Endodermal cell (in vitro differentiated cells): ENCODE results near the gene DENND1A. TPM values are rescaled to one million over a fixed set of nuclear protein-coding genes. Genes with fewer than 3 reads are reported as not detected.

Experiments
- DNase-seq: peaks from one replicate; pipeline ENCODE4 v3.0.0-alpha.2; 2017
- H3K27ac ChIP-seq: 2 replicates; pipeline ENCODE4 v1.5.1; 2013; ENCODE audit warnings: mild to moderate bottlenecking, low read depth, low read length, moderate library complexity
- H3K27me3 ChIP-seq: 2 replicates; pipeline ENCODE4 v1.6.1; 2013; ENCODE audit warnings: mild to moderate bottlenecking, low read length, moderate library complexity; ENCODE audit not compliant: insufficient read depth, control insufficient read depth, poor library complexity, severe bottlenecking
- H3K36me3 ChIP-seq: 2 replicates; pipeline ENCODE4 v1.7.0; 2013; ENCODE audit warnings: mild to moderate bottlenecking, low read length, moderate library complexity; ENCODE audit not compliant: control insufficient read depth, insufficient read depth
- H3K4me1 ChIP-seq: one replicate; pipeline ENCODE4 v1.7.0; 2013; ENCODE audit warnings: low read length; ENCODE audit not compliant: control insufficient read depth, insufficient read depth
- H3K4me3 ChIP-seq: 2 replicates; pipeline ENCODE4 v1.5.1; 2013; ENCODE audit warnings: mild to moderate bottlenecking, low read length, moderate library complexity
- H3K9ac ChIP-seq: 2 replicates; pipeline ENCODE4 v1.6.1; 2013; ENCODE audit warnings: mild to moderate bottlenecking, low read length, moderate library complexity; ENCODE audit not compliant: poor library complexity, severe bottlenecking; ENCODE audit errors: extremely low read depth
- H3K9me3 ChIP-seq: 2 replicates; pipeline ENCODE4 v1.6.1; 2013; ENCODE audit warnings: mild to moderate bottlenecking, low read length, moderate library complexity; ENCODE audit not compliant: control insufficient read depth
- H3K27ac Mint-ChIP-seq: 2 replicates; pipeline ENCODE4 v1.8.0; 2020; ENCODE audit warnings: mixed read lengths
- H3K27me3 Mint-ChIP-seq: 2 replicates; pipeline ENCODE4 v1.8.0; 2021; ENCODE audit warnings: mild to moderate bottlenecking, mixed read lengths; ENCODE audit not compliant: insufficient read depth
- H3K36me3 Mint-ChIP-seq: 2 replicates; pipeline ENCODE4 v1.8.0; 2020; ENCODE audit warnings: low read depth, mixed read lengths
- H3K4me1 Mint-ChIP-seq: 2 replicates; pipeline ENCODE4 v1.8.0; 2020; ENCODE audit warnings: mixed read lengths
- H3K4me3 Mint-ChIP-seq: 2 replicates; pipeline ENCODE4 v1.8.0; 2020; ENCODE audit warnings: mild to moderate bottlenecking, moderate library complexity, mixed read lengths
- H3K9me3 Mint-ChIP-seq: 2 replicates; pipeline ENCODE4 v1.8.0; 2020; ENCODE audit warnings: mild to moderate bottlenecking, mixed read lengths
- CTCF ChIP-seq: fragments of 200-600 bp; sonication (generic); conservative IDR thresholded peaks from 2 replicates; pipeline ENCODE4 v1.5.0; 2021; ENCODE audit warnings: antibody characterized with exemption, mild to moderate bottlenecking
- WGBS, 2 experiments: methylation state at CpG; one replicate each; pipeline versions ENCODE4 v1.1.5 to v1.1.7; 2013; ENCODE audit warnings: missing lambda C conversion rate in 2 of 2, mixed read lengths in 1 of 2; ENCODE audit not compliant: insufficient coverage in 1 of 2, insufficient read length in 1 of 2; 5-methylcytosine and 5-hydroxymethylcytosine counted together
- total RNA-seq, 2 donors: library from RNA; stranded (reverse); fragmentation: NEBNext Ultra II Directional in 1 of 2; extraction: Animal tissue kit (Norgen Biotek cat#: 25700) in 1 of 2; gene quantifications; 2 replicates in 1 of 2; 3 replicates in 1 of 2; pipeline ENCODE4 v1.2.1, GENCODE V29; 2021

The DENND1A gene
- total RNA-seq, 2 donors from 2014 or later = 29.5 to 38.4 TPM

GRCh38 chr9:123629531-123629930 lies 300.4 kb downstream of the DENND1A start:
- no peak for DNase-seq
- peaks cover 10% of the 10 kb centered on the region for H3K4me1 ChIP-seq
- Mint-ChIP-seq H3K27me3 (no peaks in the 10 kb centered on the region), H3K27ac (no peak overlapping the region), H3K4me3 (no peak overlapping the region), H3K9me3 (no peaks in the 10 kb centered on the region), H3K36me3 (peaks cover 13% of the 10 kb centered on the region), H3K4me1 (peaks cover 38% of the 10 kb centered on the region)
- no peaks in the 10 kb centered on the region for H3K9me3 ChIP-seq
- H3K9ac ChIP-seq = no peak overlapping the region
- H3K4me3 ChIP-seq = no peak overlapping the region
- H3K27ac ChIP-seq = no peak overlapping the region
- H3K27me3 ChIP-seq = no peaks in the 10 kb centered on the region
- H3K36me3 ChIP-seq = no peaks in the 10 kb centered on the region
- TF ChIP-seq CTCF = no peak
- WGBS, 2 experiments = 95 to 100% methylated on average over 3 of the region's 3 CpGs

- DNase-seq = no peak
- no peaks in the 10 kb centered on the region for H3K9me3 Mint-ChIP-seq
- Histone ChIP-seq H3K36me3 (no peaks in the 10 kb centered on the region), H3K27me3 (no peaks in the 10 kb centered on the region), H3K4me1 (peaks cover 14% of the 10 kb centered on the region), H3K4me3 (no peak overlapping the region), H3K9me3 (no peaks in the 10 kb centered on the region), H3K27ac (no peak overlapping the region), H3K9ac (no peak overlapping the region)
- WGBS, 2 experiments = 29 to 67% methylated on average over 1 to 2 of the region's 2 CpGs
- peaks cover 21% of the 10 kb centered on the region for H3K27me3 Mint-ChIP-seq
- no peak for TF ChIP-seq CTCF
- no peak overlapping the region for H3K4me3 Mint-ChIP-seq
- peaks cover 35% of the 10 kb centered on the region for H3K4me1 Mint-ChIP-seq
- peaks cover 5% of the 10 kb centered on the region for H3K36me3 Mint-ChIP-seq
- H3K27ac Mint-ChIP-seq = no peak overlapping the region
Measured at GRCh38 chr9:123622711-123623241, 307.1 kb downstream of the DENND1A start.

GRCh38 chr9:123620239-123620638 lies 309.7 kb downstream of the DENND1A start:
- Mint-ChIP-seq H3K27ac (no peak overlapping the region), H3K36me3 (peaks cover 5% of the 10 kb centered on the region), H3K4me3 (no peak overlapping the region), H3K27me3 (peaks cover 32% of the 10 kb centered on the region), H3K9me3 (no peaks in the 10 kb centered on the region), H3K4me1 (peaks cover 46% of the 10 kb centered on the region)
- no peaks in the 10 kb centered on the region for H3K36me3 ChIP-seq
- no peak for TF ChIP-seq CTCF
- H3K27me3 ChIP-seq = no peaks in the 10 kb centered on the region
- no peak overlapping the region for H3K9ac ChIP-seq
- H3K4me1 ChIP-seq = peaks cover 15% of the 10 kb centered on the region
- H3K27ac ChIP-seq = no peak overlapping the region
- no peaks in the 10 kb centered on the region for H3K9me3 ChIP-seq
- H3K4me3 ChIP-seq = no peak overlapping the region
- DNase-seq = no peak
